ENCODE data around the gene CACNG8.
"Not testable (repeated sequence)": the region's sequence is repeated elsewhere in the genome, so short reads cannot be mapped to it uniquely, and the experiment has no call there.

The CACNG8 gene

DNA sequence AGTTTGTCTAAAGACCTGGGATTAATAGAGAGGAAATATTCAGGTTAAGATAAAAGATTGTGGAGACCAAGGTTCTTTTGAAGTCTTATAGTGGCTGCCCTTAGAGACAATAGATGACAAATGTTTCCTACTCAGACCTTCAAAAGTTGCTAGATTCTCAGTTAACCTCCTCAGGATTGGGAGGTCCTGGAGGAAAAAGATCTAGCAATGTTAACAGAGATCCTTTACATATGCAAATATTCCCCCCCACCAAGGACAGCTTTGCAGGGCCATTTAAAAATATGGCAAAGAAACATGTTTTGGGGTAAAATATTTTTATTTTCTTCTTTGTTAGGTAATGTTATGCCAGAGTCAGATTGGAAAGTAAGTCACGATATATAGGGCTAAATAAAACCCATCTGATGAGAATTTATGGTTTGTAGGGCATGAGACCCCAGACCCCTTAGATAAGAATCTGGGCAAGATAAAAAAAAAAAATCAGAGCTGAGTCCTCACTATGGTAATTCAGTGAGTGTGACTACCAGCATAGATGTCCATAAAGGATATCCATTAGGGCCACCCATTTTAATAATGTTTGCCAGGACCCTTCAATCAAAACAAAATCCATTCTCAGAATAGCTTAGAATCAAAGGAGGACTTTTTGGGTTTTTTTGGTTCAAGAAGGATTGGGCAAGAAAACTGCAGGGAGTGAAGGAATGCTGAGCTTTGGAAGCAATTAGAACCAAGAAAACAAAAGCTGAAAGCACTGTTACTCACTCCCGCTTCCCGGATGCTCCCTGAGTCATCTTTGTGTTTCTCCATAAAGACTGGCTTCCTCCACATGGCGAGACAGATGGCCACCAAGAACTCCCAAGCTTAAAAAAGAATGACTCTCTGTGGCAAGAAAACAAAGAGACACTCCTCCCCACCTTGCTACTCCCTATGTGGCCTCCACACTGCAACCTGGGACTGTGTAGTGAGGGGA is 72.8 kb downstream of the CACNG8 start:
- DNase-seq (ENCODE audit: low spot score) = no peak

DNA sequence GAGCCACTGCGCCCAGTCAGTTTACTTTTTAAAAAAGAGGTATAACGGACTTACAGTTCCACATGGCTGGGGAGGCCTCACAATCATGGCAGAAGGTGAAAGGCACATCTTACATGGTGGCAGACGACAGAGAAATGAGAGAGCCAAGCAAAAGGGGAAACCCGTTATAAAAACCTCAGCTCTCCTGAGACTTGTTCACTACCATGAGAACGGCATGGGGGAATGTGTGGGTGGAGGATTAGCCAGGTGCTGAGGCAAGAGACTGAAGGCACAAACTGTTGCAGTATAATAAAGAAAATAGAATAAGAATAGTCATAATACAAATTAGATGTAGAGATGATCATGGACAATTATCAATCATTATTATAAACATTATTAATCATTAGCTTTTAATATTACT is 73.8 kb downstream of the CACNG8 start:
- DNase-seq (ENCODE audit: low spot score) = not testable (repeated sequence)
